Measurements from ENCODE around the gene CADPS2.
"Not testable (repeated sequence)": the region's sequence is repeated elsewhere in the genome, so short reads cannot be mapped to it uniquely, and the experiment has no call there.

Gene CADPS2

GRCh38 chr7:122849322-122849956, 36.8 kb downstream of the CADPS2 start:
- DNase-seq = no peak

- no peak for DNase-seq
Measured at GRCh38 chr7:122847871-122848473, 38.3 kb downstream of the CADPS2 start.

- DNase-seq = no peak
Measured at GRCh38 chr7:122846591-122846990, 39.7 kb downstream of the CADPS2 start.

- no peak for DNase-seq
Measured at GRCh38 chr7:122845286-122845685, 41.0 kb downstream of the CADPS2 start.

GRCh38 chr7:122844191-122844988, 41.9 kb downstream of the CADPS2 start:
- no peak for DNase-seq

- no peak for DNase-seq
Measured at GRCh38 chr7:122842971-122843370, 43.3 kb downstream of the CADPS2 start.

GRCh38 chr7:122836286-122836685, 50.0 kb downstream of the CADPS2 start:
- not testable (repeated sequence) for DNase-seq

- DNase-seq = not testable (repeated sequence)
Measured at GRCh38 chr7:122834571-122834942, 51.7 kb downstream of the CADPS2 start.

GRCh38 chr7:122833888-122834570, 52.2 kb downstream of the CADPS2 start:
- no peak for DNase-seq

GRCh38 chr7:122831436-122831835, 54.8 kb downstream of the CADPS2 start:
- DNase-seq = no peak

GRCh38 chr7:122829962-122830361, 56.3 kb downstream of the CADPS2 start:
- DNase-seq = no peak

- no peak for DNase-seq
Measured at GRCh38 chr7:122827763-122828162, 58.5 kb downstream of the CADPS2 start.

GRCh38 chr7:122813845-122814244, 72.4 kb downstream of the CADPS2 start:
- no peak for DNase-seq

- DNase-seq = no peak
Measured at GRCh38 chr7:122803851-122804250, 82.4 kb downstream of the CADPS2 start.

GRCh38 chr7:122803323-122803722, 82.9 kb downstream of the CADPS2 start:
- no peak for DNase-seq

GRCh38 chr7:122802301-122802751, 83.9 kb downstream of the CADPS2 start:
- DNase-seq = no peak

GRCh38 chr7:122791959-122792545, 94.2 kb downstream of the CADPS2 start:
- no peak for DNase-seq

GRCh38 chr7:122790591-122790990, 95.7 kb downstream of the CADPS2 start:
- DNase-seq = no peak

- no peak for DNase-seq
Measured at GRCh38 chr7:122790132-122790531, 96.1 kb downstream of the CADPS2 start.

- no peak for DNase-seq
Measured at GRCh38 chr7:122789156-122789555, 97.1 kb downstream of the CADPS2 start.

GRCh38 chr7:122770686-122771335, 115.4 kb downstream of the CADPS2 start:
- DNase-seq = no peak

GRCh38 chr7:122768827-122769226, 117.4 kb downstream of the CADPS2 start:
- no peak for DNase-seq

Measured in CD4-positive, alpha-beta T cell treated with Interleukin-12 subunit alpha and Interleukin-12 subunit beta, for 1 hour (primary cell).